ENCODE data around the gene CCT2. TPM values are rescaled to one million over a fixed set of nuclear protein-coding genes. Genes with fewer than 3 reads are reported as not detected.
"Not testable (repeated sequence)": the region's sequence is repeated elsewhere in the genome, so short reads cannot be mapped to it uniquely, and the experiment has no call there.

The CCT2 gene
- total RNA-seq, 1 donor from 2014 or later = 254 TPM

- TF ChIP-seq CTCF (IDR thresholded peaks at IDR 0.05; ENCODE audit: unreplicated experiment) = no peak
- no peak overlapping the region for H3K27ac Mint-ChIP-seq
- no peak for DNase-seq (ENCODE audit: low spot score, unreplicated experiment)
- H3K36me3 Mint-ChIP-seq (ENCODE audit: insufficient read depth) = peaks cover 41% of the 10 kb centered on the region
- no peaks in the 10 kb centered on the region for H3K27me3 Mint-ChIP-seq
- H3K9me3 Mint-ChIP-seq (ENCODE audit: low read depth) = no peaks in the 10 kb centered on the region
- H3K4me3 Mint-ChIP-seq (ENCODE audit: low read depth) = no peak overlapping the region
- no peaks in the 10 kb centered on the region for H3K4me1 Mint-ChIP-seq (ENCODE audit: low read depth)
Measured at GRCh38 chr12:69601962-69602685, 16.9 kb downstream of the CCT2 start.

- DNase-seq (ENCODE audit: low spot score, unreplicated experiment) = no peak
- no peaks in the 10 kb centered on the region for H3K4me1 Mint-ChIP-seq (ENCODE audit: low read depth)
Measured at GRCh38 chr12:69602954-69603353, 17.7 kb downstream of the CCT2 start.

GRCh38 chr12:69603556-69603955 lies 18.3 kb downstream of the CCT2 start:
- not testable (repeated sequence) for H3K4me3 Mint-ChIP-seq (ENCODE audit: low read depth); H3K9me3 Mint-ChIP-seq (ENCODE audit: low read depth); DNase-seq (ENCODE audit: low spot score, unreplicated experiment); H3K27ac Mint-ChIP-seq; H3K27me3 Mint-ChIP-seq; H3K4me1 Mint-ChIP-seq (ENCODE audit: low read depth)
- H3K36me3 Mint-ChIP-seq (ENCODE audit: insufficient read depth) = peaks cover 33% of the 10 kb centered on the region

More at GRCh38 chr12:69602954-69603353, 17.7 kb downstream of the CCT2 start:
- Mint-ChIP-seq H3K36me3 (ENCODE audit: insufficient read depth) (peaks cover 36% of the 10 kb centered on the region), H3K27ac (no peak overlapping the region), H3K27me3 (no peaks in the 10 kb centered on the region), H3K9me3 (ENCODE audit: low read depth) (no peaks in the 10 kb centered on the region), H3K4me3 (ENCODE audit: low read depth) (no peak overlapping the region)
- no peak for TF ChIP-seq CTCF (IDR thresholded peaks at IDR 0.05; ENCODE audit: unreplicated experiment)

- H3K4me3 Mint-ChIP-seq (ENCODE audit: low read depth); H3K27ac Mint-ChIP-seq; DNase-seq (ENCODE audit: low spot score, unreplicated experiment); H3K27me3 Mint-ChIP-seq; H3K4me1 Mint-ChIP-seq (ENCODE audit: low read depth); H3K9me3 Mint-ChIP-seq (ENCODE audit: low read depth): not testable (repeated sequence)
- H3K36me3 Mint-ChIP-seq (ENCODE audit: insufficient read depth) = peaks cover 28% of the 10 kb centered on the region
Measured at GRCh38 chr12:69604275-69604674, 19.0 kb downstream of the CCT2 start.

GRCh38 chr12:69608114-69608513 lies 22.9 kb downstream of the CCT2 start:
- Mint-ChIP-seq H3K27me3 (peaks cover 2% of the 10 kb centered on the region), H3K4me1 (ENCODE audit: low read depth) (peaks cover 1% of the 10 kb centered on the region), H3K27ac (no peak overlapping the region), H3K4me3 (ENCODE audit: low read depth) (no peak overlapping the region), H3K9me3 (ENCODE audit: low read depth) (no peaks in the 10 kb centered on the region), H3K36me3 (ENCODE audit: insufficient read depth) (peaks cover 8% of the 10 kb centered on the region)
- DNase-seq (ENCODE audit: low spot score, unreplicated experiment) = no peak
- no peak for TF ChIP-seq CTCF (IDR thresholded peaks at IDR 0.05; ENCODE audit: unreplicated experiment)

- no peak for DNase-seq (ENCODE audit: low spot score, unreplicated experiment)
- Mint-ChIP-seq H3K4me1 (ENCODE audit: low read depth) (peaks cover 1% of the 10 kb centered on the region), H3K27ac (no peak overlapping the region), H3K4me3 (ENCODE audit: low read depth) (no peak overlapping the region), H3K9me3 (ENCODE audit: low read depth) (no peaks in the 10 kb centered on the region), H3K27me3 (peaks cover 2% of the 10 kb centered on the region), H3K36me3 (ENCODE audit: insufficient read depth) (no peaks in the 10 kb centered on the region)
- no peak for TF ChIP-seq CTCF (IDR thresholded peaks at IDR 0.05; ENCODE audit: unreplicated experiment)
Measured at GRCh38 chr12:69610126-69610525, 24.9 kb downstream of the CCT2 start.

All from progenitor cell of endocrine pancreas (in vitro differentiated cells).